ENCODE results near the gene PSD2.

Gene PSD2

DNA sequence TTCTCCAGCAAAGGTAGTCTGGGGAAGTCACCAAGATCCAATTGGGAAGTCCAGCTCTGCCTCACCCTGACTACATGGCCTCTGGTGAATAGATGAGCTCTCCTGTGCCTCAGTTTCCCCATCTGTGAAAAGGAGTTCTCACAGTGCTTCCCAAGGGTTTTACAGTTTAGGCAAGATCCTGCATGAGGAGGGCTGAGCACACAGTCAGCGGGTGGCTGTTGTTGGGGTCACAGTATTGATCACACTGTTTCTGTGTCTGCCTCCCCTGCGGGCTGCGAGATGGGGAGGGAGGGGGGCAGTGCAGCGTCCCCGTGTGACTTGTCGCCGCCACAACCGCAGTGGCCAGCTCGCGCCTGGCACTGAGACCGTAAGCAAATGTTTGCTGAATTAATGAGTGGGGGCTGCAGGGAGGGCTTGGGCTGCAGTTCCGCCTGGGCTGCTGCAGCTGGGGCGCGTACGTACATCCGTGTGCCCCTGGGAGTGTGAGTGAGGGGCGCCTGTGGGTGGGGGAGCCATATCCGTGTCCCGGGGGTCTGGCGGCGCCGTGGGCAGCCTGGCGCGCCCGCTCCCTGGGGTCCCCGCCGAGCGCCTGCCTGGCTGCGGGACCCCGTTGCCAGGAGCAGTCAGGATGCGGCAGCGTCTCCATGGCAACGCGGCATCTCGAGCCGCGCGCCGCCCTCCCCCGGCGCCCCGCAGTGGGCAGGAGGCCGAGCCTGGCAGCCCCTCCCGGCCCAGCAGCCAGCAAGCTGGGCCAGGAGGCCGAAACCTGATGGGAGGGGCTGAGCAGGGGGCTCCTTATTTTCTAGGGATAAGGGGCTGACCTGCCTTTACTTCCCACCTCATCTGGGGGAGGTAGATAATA, 31.4 kb upstream of the PSD2 start:
- peak; percentile 32 to 58 for DNase-seq

- no peak for DNase-seq
These were observed 30.7 kb upstream of the PSD2 start for GRCh38 chr5:139764886-139765408.

GRCh38 chr5:139765409-139766217, 30.0 kb upstream of the PSD2 start:
- DNase-seq: peak; percentile 54 to 61

DNA sequence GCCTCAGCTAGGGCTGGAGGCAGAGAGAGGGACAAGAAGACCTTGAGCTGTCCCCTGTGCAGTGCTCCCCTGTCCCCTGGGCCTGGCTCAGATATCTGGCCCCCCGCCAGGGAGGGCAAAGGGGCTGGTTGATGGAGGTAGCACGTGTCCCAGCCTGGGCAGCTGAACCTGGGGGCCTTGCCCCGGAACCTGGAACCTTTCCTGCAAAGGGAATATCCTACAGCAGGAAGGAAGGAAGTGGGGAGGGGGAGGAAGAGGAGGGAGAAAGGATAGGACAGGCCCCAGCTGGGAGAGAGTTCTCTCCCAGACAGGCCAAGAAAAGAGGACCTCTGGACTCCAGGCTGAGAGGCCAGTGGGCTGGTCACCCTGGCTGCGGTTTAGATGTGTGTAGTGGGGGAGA, 27.6 kb upstream of the PSD2 start:
- no peak for DNase-seq

DNA sequence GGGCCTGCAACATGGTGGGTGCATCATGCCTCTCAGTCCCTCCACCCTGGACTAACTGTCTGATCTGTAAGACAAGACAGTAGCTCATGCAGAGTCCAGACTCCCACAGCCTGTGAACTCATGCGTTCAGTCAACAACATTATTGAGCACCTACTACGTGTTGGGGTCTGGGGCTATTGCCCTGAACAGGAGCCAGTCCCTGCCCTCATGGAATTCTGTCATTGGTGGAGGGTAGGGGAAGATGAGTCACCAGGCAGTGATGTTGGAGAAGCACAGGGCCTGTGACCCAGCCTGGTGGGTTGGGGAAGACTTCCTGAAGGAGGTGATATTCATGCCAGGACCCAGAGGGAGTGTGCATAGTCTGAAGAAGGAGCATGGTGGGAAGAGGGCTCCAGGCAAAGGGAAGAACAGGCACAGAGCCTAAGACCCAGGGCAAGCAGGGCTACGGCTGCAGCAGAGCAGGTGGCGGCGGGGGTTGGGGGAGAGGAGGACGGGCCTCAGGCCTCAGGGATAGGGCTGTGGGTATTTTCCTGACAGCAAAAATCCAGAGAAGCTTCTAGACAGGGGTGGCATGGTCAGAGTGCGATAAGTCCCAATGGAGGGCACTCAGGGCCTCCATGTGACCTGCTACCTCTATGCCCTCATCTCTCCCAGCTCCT, 26.7 kb upstream of the PSD2 start:
- DNase-seq: no peak

GRCh38 chr5:139769477-139769876, 26.1 kb upstream of the PSD2 start:
- no peak for DNase-seq

GRCh38 chr5:139770722-139771121, 24.9 kb upstream of the PSD2 start:
- no peak for DNase-seq

- no peak for DNase-seq
These were observed 23.4 kb upstream of the PSD2 start for GRCh38 chr5:139772089-139772791.

- no peak for DNase-seq
These were observed 22.5 kb upstream of the PSD2 start for GRCh38 chr5:139772927-139773690.

DNA sequence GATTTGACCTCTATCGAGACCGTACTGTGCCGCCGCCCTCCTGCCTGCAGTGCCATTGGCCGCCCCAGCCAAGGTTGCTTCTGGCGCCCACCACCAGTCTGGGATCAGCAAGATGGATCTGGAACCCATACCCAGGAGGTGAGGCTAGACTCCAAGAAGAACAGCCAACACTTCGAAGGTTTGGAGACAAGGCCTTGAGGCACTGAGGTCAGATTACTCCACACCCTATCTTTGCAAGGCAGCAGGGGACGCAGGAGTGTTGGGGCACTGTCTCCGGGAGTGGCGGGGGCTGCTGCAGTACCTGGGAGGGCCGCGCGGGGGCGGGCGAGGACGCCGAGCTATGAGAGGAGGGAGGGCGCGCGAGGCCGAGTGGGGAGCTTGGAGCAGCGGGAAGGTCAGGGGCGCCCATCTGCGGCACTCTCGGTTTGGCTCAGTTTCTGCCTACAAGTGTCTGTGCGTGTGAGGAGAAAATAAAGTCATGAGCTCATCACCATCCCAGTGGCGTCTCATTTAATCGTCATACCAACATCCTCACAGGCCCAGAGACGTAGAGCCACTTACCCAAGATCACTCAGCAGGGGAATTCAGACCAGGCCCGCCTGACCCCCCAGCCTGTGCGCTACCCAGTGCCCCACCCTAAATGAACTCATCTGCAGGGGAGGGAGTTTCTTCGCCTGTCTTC, 20.5 kb upstream of the PSD2 start:
- DNase-seq: peak in 1 of 2 experiments; percentile 40

DNA sequence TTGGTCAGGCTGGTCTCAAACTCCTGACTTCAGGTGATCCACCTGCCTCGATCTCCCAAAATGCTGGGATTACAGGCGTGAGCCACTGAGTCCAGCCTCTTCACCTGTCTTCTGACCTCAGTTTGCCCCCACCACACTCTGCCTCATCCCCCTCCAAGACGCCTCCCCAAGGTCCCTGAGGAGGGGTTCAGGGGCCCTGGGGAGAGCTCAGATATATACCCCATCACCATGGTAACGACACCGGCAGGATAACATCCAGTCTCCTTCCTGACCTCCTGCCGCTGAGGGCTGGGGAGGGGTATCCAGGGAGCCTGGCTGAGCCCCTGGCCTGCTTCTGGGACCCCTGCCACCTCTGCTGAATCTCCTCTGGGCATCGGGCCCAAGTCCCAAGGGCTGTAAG, 19.7 kb upstream of the PSD2 start:
- no peak for DNase-seq

GRCh38 chr5:139776861-139777260, 18.7 kb upstream of the PSD2 start:
- no peak for DNase-seq

DNA sequence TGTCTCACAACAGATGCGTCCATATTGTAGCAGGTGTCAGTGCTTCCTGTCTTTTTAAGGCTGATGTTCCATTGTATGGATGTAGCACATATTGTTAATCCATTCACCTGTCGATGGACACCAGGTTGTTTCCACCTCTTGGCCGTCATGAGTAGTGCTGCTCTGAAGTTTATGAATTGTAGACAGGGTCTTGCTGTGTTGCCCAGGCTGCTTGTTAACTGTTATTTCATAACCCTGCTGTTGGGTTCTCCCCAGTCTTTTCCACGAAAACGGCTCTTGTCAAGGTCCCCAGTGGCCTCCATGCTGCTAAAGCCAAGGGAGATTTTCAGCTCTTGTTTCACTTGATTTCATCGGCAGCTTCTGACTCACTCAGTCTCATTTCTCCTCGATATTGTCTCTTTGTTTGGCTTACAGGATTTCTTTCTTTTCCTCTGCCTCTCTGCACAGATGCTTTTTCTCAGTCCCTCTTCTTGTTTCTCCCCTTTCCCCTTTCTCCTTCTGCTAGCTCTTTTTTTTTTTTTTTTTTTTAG, 12.1 kb upstream of the PSD2 start:
- no peak for DNase-seq

DNA sequence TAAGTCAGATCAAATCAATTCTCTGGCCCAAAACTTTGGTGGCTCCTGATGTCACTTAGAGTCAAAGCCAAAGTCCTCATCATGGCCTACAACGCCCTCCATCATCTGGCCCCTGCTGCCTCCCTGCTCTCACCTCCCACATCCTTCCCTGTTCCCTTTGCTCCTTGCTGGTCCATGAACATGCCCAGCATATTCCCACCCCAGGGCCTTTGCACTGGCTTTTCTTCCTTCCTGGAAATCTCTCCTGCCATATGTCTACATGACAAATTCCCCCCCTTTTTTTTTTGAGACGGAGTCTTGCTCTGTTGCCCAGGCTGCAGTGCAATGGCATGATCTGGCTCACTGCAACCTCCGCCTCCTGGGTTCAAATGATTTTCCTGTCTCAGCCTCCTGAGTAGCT, 11.1 kb upstream of the PSD2 start:
- DNase-seq: no peak

DNA sequence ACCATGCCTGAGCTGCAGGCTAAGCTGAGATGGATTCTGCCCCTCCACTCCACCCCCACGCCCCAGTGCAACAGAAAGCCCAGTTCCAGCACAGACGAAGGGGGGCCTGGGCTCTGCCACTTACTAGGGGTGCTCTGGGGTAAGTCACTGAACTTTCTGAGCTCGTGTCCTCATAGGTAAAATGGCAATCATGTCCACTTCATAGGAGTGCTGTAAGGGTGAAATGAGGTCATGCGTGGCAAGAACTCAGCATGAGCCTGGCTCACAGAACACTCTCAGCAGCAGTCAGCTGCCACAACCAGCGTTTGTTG, 8.4 kb upstream of the PSD2 start:
- no peak for DNase-seq

- DNase-seq: peak; percentile 57
These were observed 7.9 kb upstream of the PSD2 start for GRCh38 chr5:139787568-139788293.

DNA sequence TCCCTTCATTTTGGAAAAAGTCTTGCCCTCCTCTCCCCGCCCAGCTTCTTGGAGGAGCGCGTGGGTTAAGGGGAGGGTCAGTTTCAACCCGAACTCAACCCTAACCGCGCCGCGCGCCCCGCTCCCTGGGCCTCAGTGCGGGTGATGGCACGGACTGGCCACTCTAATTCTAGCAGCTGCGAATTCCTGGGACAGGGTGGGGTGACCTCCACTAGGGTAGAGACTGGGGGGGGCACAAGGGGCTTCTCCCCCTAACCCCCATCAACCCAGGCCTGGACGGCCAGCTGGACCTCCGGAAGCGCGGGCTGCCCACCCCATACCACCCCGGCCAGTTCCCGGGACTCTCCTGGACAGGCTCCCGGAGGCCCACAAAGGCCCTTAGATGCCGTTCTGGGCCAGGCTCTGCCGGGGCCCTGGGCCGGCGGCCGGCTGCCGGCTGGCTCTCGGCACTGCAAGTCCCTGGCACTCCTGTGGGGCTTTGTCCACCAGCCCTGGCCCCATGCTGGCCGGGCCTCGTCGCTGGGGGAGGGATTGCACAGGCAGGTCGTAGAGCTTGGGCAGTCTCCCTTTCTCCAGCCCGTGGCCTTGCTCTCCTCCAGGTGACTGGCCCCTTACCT, 7.2 kb upstream of the PSD2 start:
- DNase-seq: no peak

GRCh38 chr5:139789116-139789844, 6.3 kb upstream of the PSD2 start:
- no peak for DNase-seq

GRCh38 chr5:139789845-139790189, 5.8 kb upstream of the PSD2 start:
- DNase-seq: no peak

All from NCI-H2081 (cell line).